Hematopoietic multipotent progenitor cell treated with erythropoietin and hydrocortisone succinate and interleukin-3 and kit ligand, for 6 days (in vitro differentiated cells): ENCODE results near the gene WASHC4.

Experiments
- DNase-seq: peaks from one replicate; pipeline ENCODE4 v3.0.0-alpha.2; 2015

Gene WASHC4

GRCh38 chr12:105107494-105108371 is at the start of gene WASHC4:
TSS of gene WASHC4 (plus strand) at chr12:105107731. CDS start at chr12:105107801, 70 bp downstream.
- peak; percentile 95 for DNase-seq

- DNase-seq, result no peak
Observed at GRCh38 chr12:105060715-105061378, 46.7 kb upstream of the WASHC4 start.

- DNase-seq, result no peak
Observed at GRCh38 chr12:105064564-105065178, 42.9 kb upstream of the WASHC4 start.

- DNase-seq, result no peak
Observed at GRCh38 chr12:105067511-105068031, 40.0 kb upstream of the WASHC4 start.

GRCh38 chr12:105069936-105070702 is 37.4 kb upstream of the WASHC4 start:
- DNase-seq, result no peak

GRCh38 chr12:105071981-105072380 is 35.5 kb upstream of the WASHC4 start:
- no peak for DNase-seq

- DNase-seq, result no peak
Observed at GRCh38 chr12:105072888-105073488, 34.5 kb upstream of the WASHC4 start.

GRCh38 chr12:105076098-105076497 is 31.4 kb upstream of the WASHC4 start:
- DNase-seq, result no peak

- no peak for DNase-seq
Observed at GRCh38 chr12:105076913-105077312, 30.6 kb upstream of the WASHC4 start.

GRCh38 chr12:105077435-105077834 is 30.1 kb upstream of the WASHC4 start:
- DNase-seq, result no peak

GRCh38 chr12:105078712-105079570 is 28.6 kb upstream of the WASHC4 start:
- DNase-seq, result no peak

GRCh38 chr12:105083031-105083430 is 24.5 kb upstream of the WASHC4 start:
- no peak for DNase-seq

- DNase-seq, result peak; percentile 27
Observed at GRCh38 chr12:105083551-105084105, 23.9 kb upstream of the WASHC4 start.

GRCh38 chr12:105084251-105085250 is 23.0 kb upstream of the WASHC4 start, which contains the start of gene ALDH1L2:
TSS of gene ALDH1L2 (minus strand) at chr12:105084458. CDS start at chr12:105084436, 22 bp downstream.
- peak; percentile 87 for DNase-seq

- DNase-seq, result no peak
Observed at GRCh38 chr12:105085501-105085900, 22.0 kb upstream of the WASHC4 start.

GRCh38 chr12:105089817-105090216 is 17.7 kb upstream of the WASHC4 start:
- no peak for DNase-seq

- no peak for DNase-seq
Observed at GRCh38 chr12:105090361-105090760, 17.2 kb upstream of the WASHC4 start.

- no peak for DNase-seq
Observed at GRCh38 chr12:105091476-105092206, 15.9 kb upstream of the WASHC4 start.

- DNase-seq, result no peak
Observed at GRCh38 chr12:105092336-105092735, 15.2 kb upstream of the WASHC4 start.
